Activated CD8-positive, alpha-beta memory T cell treated with anti-CD3 and anti-CD28 coated beads for 1 hour (primary cell): ENCODE results near the gene PARP6.

Experiments
- DNase-seq, 2 donors: peaks; one replicate each; pipeline ENCODE4 v3.0.0-alpha.2; 2020; ENCODE audit warnings: low read depth in 1 of 2; ENCODE audit errors: extremely low read depth in 1 of 2

PARP6 gene

GRCh38 chr15:72201391-72201921, 70.9 kb downstream of the PARP6 start:
- DNase-seq = no peak

- no peak for DNase-seq
These were observed 71.7 kb downstream of the PARP6 start for GRCh38 chr15:72200395-72201237.

- DNase-seq = peak; percentile 44 to 47
These were observed 72.6 kb downstream of the PARP6 start for GRCh38 chr15:72199721-72200212.

GRCh38 chr15:72199205-72199515, 73.2 kb downstream of the PARP6 start:
- no peak for DNase-seq

- no peak for DNase-seq
These were observed 73.8 kb downstream of the PARP6 start for GRCh38 chr15:72198356-72199204.

- no peak for DNase-seq
These were observed 74.6 kb downstream of the PARP6 start, which contains the start of gene GRAMD2A for GRCh38 chr15:72197460-72198355. GRAMD2A (minus strand) TSS chr15:72197787.

GRCh38 chr15:72197041-72197459, 75.3 kb downstream of the PARP6 start:
- no peak for DNase-seq

GRCh38 chr15:72196409-72197040, 75.8 kb downstream of the PARP6 start:
- no peak for DNase-seq

GRCh38 chr15:72195101-72195511, 77.2 kb downstream of the PARP6 start:
- DNase-seq = no peak

GRCh38 chr15:72193836-72194396, 78.4 kb downstream of the PARP6 start:
- DNase-seq = no peak

GRCh38 chr15:72192416-72192815, 79.9 kb downstream of the PARP6 start:
- no peak for DNase-seq
